ENCODE results near the gene MORF4L1.
"Not testable (repeated sequence)": the region's sequence is repeated elsewhere in the genome, so short reads cannot be mapped to it uniquely, and the experiment has no call there.

Gene MORF4L1

DNA sequence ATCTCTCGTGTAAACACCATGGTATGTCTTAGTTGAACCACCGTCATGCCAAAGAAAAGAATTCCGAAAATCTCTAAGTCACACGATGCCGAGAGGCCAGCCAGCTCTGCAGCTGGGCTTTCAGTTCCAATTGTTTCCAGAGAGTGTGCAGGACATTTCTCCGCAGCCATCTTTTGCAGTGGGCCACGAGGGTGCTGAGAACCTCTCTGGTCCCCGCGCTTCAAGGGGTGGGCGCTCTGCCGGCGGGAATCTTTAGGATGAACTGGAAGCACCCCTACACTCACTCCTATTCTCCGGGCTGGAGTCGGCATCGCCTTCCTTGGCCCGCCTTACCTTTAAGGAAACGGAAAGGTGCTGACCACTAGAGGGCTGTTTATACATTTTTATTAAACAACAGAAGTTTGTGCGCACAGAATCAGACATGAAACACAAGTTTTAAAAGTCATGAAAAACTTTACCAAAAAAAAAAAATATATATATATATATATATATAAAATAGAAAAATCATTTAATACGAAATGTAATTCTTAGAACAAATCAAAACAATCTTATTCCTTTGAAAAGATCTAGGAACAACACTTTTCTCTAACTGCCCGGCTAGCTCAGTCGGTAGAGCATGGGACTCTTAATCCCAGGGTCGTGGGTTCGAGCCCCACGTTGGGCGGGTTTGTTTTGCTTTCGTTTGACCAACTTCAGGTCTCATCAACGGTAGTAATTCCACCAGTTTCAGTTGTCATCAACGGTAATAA is 12.5 kb upstream of the MORF4L1 start:
- peak; percentile 87 for DNase-seq

DNA sequence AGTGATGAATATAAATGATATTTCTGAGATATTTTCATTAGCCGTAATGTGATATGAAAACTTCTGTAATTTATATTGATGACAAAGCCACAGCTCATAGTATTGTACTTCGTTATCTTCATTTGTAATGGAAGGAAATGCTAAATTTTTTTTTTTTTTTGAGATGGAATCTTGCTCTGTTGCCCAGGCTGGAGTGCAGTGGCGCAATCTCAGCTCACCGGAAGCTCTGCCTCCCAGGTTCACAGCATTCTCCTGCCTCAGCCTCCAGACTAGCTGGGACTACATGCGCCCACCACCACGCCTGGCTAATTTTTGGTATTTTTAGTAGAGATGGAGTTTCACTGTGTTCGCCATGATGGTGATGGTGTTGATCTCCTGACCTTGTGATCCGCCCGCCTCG is 7.1 kb upstream of the MORF4L1 start:
- DNase-seq = not testable (repeated sequence)

DNA sequence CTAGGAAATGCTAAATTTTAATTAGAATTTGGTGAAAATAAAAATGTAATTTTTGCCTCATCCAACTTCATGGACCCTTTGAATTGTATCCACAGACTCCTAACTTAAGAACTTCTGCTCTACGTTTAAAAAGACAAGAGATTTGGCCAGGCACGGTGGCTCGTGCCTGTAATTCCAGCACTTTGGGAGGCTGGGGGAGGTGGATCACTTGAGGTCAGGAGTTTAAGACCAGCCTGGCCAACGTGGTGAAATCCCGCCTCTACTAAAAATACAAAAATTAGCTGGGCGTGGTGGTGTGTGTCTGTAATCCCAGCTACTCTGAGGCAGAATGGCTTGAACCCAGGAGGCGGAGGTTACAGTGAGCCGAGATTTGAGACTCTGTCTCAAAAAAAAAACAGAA is 6.7 kb upstream of the MORF4L1 start:
- DNase-seq = not testable (repeated sequence)

DNA sequence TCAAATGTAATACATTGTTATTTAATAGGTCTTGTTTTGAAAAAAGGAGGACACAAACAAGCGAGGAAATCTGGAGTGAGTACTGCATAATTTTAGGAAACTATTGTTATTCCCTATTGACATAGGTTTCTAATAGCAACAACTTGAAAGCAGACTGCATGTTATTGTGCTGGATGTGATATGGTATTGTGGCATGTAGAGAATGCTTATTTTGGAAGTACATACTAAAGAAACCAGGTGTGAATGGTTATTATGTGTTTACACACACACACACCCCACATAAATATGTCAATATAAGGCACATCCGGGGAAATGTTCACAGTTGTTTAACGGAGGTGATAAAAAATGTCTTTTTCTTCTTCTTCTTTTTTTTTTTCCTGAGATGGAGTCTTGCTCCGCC is 5.9 kb upstream of the MORF4L1 start:
- DNase-seq = no peak

DNA sequence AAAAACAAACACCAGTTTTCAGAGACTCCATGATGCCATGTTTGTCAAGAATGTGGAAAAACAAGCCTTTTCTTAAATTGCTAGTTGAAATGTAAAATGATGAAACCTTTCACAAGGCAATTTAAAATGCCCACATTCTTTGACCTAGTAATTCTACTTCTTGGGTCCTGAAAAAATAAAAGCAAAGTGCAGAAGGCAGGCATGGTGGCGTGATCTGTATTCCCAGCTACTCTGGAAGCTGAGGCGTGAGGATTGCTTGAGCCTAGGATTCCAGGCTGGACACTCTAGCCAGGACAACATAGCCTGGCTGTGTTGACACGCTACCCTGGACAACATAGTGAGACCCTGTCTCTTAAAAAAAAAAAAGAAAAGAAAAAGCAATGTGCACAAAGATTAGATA is 4.3 kb upstream of the MORF4L1 start:
- DNase-seq = no peak

DNA sequence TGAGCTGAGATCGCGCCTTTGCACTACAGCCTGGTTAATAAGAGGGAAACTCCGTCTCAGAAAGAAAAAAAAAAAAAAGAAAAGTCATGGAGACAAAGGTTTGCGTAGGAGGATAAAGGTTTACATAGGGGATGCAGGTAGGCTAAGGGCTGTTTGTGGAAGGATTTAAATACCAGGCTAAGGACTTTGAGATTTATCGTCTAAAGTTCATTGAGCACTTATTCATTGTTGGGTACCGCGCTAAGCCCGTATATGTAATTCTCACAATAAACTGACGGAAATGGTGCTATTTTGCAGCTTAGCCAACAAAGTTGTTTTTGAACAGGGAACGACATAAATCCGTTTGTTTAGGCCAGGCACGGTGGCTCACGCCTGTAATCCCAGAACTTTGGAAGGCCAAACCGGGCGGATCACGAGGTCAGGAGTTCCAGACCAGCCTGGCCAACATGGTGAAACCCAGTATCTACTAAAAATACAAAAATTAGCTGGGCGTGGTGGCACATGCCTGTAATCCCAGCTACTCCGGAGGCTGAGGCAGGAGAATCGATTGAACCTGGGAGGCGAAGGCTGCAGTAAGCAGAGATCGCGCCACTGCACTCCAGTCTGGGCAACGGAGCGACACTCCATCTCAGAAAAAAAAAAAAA is 1.1 kb upstream of the MORF4L1 start:
- not testable (repeated sequence) for DNase-seq

DNA sequence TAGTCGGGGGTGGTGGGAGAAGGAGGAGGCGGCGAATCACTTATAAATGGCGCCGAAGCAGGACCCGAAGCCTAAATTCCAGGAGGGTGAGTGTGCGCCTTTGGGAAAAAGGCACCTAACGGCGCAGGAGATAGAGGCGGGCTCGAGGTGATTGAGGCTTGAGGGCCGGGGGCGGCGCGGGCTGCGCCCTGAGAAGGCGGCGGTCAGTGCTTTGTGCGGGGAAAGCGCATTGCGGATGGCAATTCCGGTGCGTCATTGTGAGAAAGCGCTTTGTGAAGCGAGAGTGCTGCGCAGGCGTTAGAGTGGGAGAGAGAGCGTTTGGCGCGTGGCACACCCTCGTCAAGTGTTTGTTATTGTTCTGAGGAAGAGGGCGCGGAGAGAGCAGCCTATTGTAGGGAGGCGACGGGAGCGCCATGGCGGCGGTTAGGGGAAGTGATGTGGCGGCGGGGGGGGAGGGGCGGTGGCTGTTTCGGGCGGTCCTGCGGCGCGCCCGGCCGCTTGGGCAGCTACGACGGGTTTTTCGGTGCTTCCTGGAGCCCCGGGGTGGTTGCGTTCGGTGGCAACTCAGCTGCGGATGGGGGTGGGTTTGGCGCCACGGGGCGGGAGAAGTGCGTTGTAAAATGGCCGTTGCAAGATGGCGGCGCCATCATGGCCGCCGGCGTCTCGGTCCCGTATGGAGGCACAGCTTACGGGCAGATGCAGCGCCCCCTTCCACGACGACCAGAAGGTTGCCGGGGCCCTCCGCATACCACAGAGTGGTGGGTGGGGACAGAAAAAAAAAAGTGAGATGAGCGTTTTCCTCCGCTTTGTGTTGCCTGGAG is 492 bp downstream of the MORF4L1 start:
- DNase-seq = peak; percentile 94

DNA sequence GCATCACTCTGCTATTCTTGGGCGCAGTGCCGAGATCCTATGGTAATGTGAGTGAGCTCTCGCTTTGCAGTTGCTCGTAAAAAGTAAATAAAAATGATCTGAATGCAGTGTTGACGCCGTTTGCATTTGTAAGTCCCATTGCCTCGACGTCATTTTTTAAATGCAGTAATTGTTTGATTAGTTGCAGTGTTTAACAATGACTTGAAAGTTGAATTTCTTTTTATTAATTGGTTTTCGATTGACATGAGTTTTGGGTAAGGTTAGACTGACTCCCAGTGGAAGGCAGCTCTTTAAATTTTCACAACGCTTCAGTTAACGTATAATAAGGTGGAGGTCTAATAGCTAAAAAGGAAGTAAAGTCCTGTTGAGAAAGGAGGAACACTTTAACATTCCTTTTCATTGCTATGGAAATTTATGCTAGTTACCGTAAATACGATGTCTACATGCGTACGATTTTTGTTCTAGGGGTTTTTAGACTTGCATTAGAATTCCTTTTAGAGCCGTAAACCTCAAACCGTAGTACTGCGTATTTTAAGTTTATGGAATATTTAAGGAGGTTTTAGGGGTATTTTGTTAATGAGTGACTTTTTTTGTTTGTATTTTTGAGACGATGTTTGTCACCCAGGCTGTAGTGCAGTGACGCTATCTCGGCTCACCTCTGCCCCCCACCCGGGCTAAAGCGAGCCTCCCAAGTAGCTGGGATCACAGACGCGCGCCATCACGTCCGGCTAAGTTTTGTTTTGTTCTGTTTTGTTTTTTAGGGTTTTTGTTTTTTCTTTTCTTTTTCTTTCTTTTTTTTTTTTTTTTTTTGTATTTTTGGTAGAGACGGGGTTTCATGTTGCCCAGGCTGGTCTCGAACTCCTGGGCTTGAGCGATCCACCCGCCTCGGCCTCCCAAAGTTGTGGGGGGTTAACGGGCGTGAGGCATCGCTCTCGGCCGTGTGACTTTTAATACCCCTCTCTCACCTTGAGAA is 1.4 kb downstream of the MORF4L1 start:
- no peak for DNase-seq

DNA sequence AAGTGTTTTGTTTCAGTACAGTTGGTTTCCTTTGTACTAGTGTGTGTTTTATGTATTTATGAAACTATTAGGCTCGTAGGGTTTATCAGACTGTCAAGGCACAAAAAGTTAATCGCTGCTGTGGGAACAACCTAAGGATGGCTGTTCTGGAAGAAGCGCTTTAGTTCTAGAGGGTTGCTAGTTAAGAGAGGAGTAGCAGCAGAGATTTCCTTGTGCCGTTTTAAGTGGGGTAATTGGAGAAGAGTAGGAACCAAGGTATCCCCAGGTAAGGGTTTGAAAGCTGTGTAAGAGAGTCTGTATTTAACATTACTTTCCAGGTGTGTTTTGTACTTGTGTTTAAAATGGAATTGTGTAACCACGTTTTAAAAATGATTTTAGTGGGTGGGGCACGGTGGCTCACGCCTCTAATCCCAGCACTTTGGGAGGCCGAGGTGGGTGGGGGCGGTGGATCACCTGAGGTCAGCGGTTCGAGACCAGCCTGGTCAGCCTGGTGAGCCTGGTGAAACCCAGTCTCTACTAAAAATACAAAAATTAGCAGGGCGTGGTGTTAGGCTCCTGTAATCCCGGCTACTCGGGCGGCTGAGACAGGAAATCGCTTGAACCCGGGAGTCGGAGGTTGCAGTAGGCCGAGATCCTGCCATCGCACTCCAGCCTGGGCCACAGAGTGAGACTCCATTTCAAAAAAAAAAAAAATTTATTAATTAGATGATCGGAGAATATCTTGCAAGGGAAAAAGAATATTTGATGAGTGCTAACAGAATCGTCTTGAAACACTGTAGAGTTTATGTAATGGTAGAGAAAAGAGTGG is 2.6 kb downstream of the MORF4L1 start:
- no peak for DNase-seq

DNA sequence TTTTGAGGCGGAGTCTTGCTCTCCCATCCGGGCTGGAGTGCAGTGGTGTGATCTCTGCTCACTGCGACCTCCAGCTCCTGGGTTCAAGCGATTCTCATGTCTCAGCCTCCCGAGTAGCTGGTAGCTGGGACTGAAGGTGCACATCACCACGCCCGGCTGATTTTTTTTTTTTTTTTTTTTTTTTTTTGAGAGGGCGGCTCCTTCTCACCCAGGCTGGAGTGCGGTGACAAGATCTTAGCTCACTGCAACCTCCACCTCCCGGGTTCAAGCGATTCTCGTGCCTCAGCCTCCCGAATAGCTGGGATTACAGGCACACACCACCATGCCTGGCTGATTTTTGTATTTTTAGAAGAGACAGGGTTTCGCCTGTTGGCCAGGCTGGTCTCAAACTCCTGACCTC is 4.3 kb downstream of the MORF4L1 start:
- DNase-seq = not testable (repeated sequence)

DNA sequence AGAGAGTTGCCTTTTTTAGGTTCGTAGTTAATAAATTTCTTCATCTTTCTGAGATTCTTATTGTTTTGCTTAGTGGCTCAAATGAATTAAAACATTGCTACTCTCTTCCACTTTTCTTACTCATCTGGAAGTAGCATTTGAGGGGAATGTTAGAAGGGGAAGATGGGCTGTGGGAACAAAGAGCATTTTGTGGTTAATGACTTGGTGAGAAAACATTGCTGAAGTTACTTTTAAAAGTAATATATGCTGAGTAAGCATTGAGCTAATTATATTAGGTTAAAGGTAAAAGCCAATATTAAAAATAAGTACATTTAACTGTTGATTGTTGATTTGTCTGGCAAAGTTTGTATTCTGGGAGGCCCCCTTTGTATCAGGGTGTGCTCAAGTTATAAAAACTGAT is 5.7 kb downstream of the MORF4L1 start:
- DNase-seq = peak; percentile 63

DNA sequence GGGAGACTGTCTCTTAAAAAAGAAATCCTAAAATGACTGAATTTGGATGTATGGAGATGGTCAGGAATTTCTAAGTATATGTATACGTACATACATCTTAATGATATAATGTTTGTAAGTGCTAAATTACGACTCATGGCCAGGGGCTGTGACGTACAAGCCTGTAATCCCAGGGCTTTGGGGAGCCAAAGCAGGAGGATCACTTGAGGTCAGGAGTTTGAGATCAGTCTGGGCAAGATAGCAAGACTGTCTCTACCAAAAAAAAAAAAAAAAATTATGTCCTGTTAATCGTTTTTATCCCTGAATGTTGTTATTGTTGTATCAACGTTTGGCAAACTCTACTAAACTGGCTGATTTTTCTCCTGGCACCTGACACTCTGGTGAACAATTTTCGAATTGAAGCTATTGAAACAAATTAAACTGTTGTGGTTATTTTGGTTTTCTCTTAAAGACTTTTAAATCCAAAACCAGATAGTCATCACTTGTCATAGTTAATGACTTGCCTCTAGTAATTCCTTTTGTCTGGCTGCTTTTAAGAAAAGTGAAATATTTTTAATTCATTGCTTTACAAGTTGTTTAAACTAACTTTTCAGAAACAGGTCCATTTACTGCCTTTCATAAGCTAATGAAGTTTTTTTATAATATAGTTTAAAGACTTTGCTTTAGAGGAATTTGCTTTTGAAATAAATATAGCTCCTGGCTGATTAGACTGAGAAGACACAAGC is 7.0 kb downstream of the MORF4L1 start:
- peak; percentile 34 for DNase-seq

DNA sequence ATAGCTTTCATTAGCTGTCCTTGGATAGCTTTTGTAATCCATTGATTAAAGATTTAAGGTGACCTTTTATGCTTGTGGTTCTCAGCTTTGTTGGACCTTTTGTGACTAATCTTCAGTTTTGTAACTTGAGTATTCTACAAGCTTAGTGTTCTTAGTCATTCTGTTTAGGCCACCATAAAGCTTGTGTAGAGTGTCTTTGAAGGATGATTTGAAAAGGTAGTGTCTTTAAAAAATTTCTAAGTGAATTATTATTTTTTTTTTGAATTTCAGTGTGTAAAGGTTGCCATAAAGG is 7.5 kb downstream of the MORF4L1 start:
- DNase-seq = peak; percentile 37

DNA sequence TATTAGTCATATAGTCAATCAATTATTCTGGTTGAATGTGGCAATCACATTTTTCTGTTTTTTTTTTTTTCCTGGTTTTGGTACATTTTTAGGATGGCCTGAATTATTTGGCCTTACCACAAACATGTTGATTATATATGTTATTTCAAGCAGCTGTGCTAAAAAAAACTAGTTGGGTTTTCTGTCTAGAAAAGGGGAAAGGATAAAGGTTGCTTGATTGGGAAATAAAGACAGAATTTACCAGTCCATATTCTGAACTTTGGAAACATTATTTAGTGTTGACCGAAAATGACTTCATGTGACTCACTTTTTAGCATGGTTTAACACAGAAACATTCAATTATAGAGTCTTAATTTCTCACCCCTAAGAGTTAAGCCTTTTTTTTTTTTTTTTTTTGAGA is 8.1 kb downstream of the MORF4L1 start:
- peak; percentile 52 for DNase-seq

DNA sequence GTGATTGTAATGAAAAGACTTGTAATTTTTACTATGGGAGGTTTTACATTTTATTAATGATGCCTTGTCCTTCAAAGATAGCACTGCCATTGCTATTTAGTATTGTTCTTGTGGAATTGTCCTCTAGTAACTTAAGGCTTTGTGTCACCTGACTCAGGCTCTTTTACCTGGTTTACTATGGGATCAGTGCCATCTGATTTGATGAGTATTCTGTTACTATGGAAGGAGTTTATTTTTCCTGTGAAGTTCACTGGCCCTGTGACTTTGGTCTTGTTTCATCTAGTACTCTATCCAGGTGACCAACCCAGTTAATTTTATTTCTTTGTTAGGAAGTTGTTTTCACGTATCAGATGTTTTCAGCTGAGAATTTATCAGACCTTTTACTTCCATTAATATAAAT is 9.0 kb downstream of the MORF4L1 start:
- no peak for DNase-seq

DNA sequence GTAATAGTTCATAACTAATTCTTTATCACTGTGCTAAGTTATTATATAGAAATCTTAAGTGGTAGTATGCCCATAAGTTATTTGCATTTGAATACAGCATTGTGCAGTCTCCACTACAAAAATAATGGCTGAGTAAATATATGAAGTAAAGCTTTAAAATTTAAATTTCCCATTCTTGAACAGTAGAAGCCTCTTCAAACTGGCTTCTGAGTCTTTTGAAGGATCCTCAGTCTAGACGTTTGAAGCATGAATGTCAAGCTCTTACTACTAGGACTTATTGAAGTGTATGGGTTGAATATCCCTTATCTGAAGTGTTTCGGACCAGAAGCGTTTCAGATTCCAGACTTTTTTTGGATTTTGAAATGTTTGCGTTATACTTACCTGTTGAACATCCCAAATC is 16.3 kb downstream of the MORF4L1 start:
- DNase-seq = no peak

DNA sequence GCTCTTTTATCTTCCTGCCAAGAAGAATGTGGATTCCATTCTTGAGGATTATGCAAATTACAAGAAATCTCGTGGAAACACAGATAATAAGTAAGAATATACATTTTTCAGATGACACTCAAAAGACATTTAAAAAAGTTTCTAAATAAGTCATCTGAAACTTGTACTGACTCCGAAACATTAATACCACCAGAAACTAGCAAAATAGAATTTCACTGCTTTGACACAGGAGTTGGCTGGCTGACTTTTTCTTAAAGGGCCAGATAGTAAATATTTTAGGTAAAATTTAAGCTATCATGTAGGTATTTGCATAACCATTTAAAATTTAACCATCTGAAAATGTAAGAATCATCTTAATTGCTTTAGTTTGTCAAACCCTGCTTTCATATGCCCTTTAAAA is 20.8 kb downstream of the MORF4L1 start:
- no peak for DNase-seq

DNA sequence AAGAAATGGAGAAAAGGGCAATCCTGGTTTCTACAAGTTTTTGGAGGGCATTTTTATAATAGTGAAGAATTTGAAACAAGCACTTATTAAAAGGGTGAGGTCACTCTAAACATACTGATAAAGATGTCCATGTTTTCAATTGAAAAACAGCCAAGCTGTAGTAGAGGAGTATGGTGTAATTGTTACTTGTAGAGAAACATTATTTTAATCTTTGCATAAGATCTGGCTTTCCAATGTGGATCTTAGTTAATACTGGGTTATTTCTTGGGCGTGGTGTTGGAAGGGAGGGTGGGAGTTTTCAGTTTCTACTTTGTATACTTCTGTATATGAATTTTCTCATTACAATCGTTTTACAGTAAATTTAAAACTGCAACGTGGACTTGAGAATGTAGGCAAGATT is 22.8 kb downstream of the MORF4L1 start:
- no peak for DNase-seq

DNA sequence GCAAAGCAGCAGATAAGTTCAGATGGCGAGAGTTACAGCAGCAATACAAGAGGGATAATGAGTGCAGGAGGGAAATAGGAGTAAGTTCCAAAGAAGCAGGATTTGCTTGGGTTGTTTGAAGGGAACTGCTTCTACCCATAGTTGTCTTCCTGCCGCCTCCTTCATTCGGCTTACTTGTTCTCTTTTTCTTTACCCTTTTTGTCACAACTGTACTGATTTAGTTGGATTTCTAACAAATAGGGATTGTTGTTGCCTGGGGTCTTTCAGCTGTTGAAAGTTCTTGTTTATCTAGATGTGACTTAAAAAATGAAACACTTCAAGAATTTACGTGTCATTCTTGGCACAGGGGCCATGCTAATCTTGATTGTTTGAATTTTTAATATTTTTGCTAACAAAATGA is 25.9 kb downstream of the MORF4L1 start:
- no peak for DNase-seq

DNA sequence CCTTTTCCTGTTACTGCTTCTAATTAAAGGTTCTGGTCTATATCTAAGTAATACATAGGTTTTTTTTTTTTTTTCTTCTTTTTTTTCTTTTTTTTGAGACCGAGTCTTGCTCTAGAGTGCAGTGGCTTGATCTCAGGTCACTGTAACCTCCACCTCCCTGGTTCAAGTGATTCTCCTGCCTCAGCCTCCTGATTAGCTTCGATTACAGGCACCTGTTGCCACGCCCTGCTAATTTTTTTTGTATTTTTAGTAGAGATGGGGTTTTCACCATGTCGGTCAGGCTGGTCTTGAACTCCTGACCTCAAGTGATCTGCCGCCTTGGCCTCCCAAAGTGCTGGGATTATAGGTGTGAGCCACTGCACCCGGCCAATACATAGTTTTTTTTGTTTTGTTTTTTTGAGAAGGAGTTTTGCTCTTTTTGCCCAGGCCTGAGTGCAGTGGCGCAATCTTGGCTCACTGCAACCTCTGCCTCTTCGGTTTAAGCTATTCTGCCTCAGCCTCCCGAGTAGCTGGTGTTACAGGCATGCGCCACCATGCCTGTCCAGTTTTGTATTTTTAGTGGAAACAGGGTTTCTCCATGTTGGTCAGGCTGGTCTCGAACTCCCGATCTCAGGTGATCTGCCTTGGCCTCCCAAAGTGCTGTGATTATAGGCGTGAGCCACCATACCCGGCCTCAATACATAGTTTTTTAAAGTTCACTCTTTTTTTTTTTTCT is 28.3 kb downstream of the MORF4L1 start:
- not testable (repeated sequence) for DNase-seq

Data from fibroblast of upper back skin (primary cell).